Adrenal gland (tissue), 5 donors: Measurements from ENCODE around the gene ATAD1.

ENCODE experiments used
- CTCF ChIP-seq, 6 experiments: fragments of 450-650 bp in 4 of 6; fragments of 200-600 bp in 2 of 6; sonication (generic) in 1 of 6; IDR thresholded peaks; 1 replicate in 5 of 6; 2 replicates in 1 of 6; pipeline versions ENCODE4 v1.5.1 to v1.8.0; 2016 to 2021; ENCODE audit warnings: antibody characterized with exemption in 6 of 6, mild to moderate bottlenecking in 2 of 6, moderate library complexity in 1 of 6
- POLR2A ChIP-seq, 2 donors: fragments of 450-650 bp; IDR thresholded peaks; one replicate each; pipeline ENCODE4 v1.6.1; 2017; ENCODE audit warnings: antibody characterized with exemption in 2 of 2, mild to moderate bottlenecking in 2 of 2, moderate library complexity in 1 of 2
- donor health status: DM: no; HTN: no; CAD: no.

GRCh38 chr10:87862679-87863052 is 44.6 kb upstream of the ATAD1 start:
- TF ChIP-seq CTCF (IDR thresholded peaks at IDR 0.05) (no peak), POLR2A (IDR thresholded peaks at IDR 0.05) (no peak)
